ENCODE measurements around the gene SPATA2L.
A peak's percentile ranks its signal among the peaks of the same experiment; 100 is the strongest.

The SPATA2L gene

DNA sequence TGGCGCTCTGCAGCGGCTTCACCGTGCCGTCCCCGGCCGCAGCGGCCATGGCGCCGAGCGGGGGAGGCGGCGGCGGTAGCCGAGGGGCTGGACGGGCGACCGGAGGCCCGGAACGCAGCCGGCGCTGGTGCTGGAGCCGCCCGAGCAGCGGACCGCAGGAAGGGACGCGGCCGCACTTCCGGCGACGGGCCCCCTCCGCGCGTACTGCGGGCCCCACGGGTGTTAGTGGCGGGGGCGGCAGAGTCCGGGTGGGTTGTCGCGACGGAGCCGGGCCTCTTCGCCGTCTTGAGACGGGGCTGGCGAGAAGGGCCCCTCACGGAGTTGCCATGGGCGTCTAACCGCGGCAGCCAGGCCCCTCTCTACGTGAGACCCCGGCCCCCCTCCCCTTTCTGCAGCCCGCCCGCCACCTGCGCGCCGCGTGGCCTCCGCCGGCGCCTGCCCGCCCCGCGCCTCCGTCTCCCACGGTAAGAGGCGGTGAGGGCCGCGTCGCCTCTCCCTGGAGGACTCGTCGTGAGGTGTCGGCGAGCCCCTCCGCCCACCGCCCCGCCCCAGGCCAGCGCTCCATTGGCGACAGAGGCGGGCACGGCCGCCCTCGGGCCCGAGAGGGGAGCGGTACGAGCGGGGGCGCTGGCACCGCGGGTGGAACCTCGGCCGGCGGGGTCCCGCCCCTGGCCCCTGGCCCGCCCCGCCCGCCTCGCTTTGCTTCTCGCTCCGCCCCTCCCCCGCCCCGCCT, 19.5 kb upstream of the SPATA2L start, which contains the start of the genes VPS9D1 and ZNF276:
VPS9D1 (minus strand) TSS at position 86 of the 733 bp plus-strand sequence; CDS start at position 49, 37 bp downstream.
ZNF276 (plus strand) TSS at position 725 of the 733 bp plus-strand sequence. CDS start 104 bp downstream, outside the sequence.
- Histone ChIP-seq H3K79me2 (ENCODE audit: low read length) (peaks cover 26% of the 10 kb centered on the region), H3K27me3 (replicated peaks; ENCODE audit: insufficient read depth, low read length) (no peaks in the 10 kb centered on the region), H3K4me3 (ENCODE audit: low read length) (peak within 1 kb of the TSS; percentile 76), H3K36me3 (replicated peaks; ENCODE audit: insufficient read depth, low read length) (no peaks in the 10 kb centered on the region), H3F3A (ENCODE audit: insufficient read depth, low read length) (peaks cover 15% of the 10 kb centered on the region), H4K20me1 (ENCODE audit: insufficient read depth, low read length) (no peaks in the 10 kb centered on the region), H3K4me1 (ENCODE audit: low read length) (0 out of 2 replicates have a peak, but pooled peaks cover 7% of the 10 kb centered on the region), H2AFZ (ENCODE audit: low read length) (no peak within 1 kb of the TSS), H3K4me2 (ENCODE audit: low read depth, low read length) (peak within 1 kb of the TSS; percentile 92), H3K27ac (ENCODE audit: low read length) (peak within 1 kb of the TSS; percentile 78), H3K9me3 (replicated peaks; ENCODE audit: insufficient read depth, low read length) (no peaks in the 10 kb centered on the region), H3K9ac (ENCODE audit: low read length) (peak within 1 kb of the TSS; percentile 69), H3K9me2 (replicated peaks; ENCODE audit: insufficient read depth, low read length) (no peaks in the 10 kb centered on the region)
- DNase-seq = peak; percentile 70
- TF ChIP-seq EZH2 (optimal IDR thresholded peaks at IDR 0.05; ENCODE audit: low read depth, low read length) (no peak), EZH2phosphoT487 (IDR thresholded peaks at IDR 0.05; ENCODE audit: low read length) (no peak)
- TF ChIP-seq, protein P1, sequence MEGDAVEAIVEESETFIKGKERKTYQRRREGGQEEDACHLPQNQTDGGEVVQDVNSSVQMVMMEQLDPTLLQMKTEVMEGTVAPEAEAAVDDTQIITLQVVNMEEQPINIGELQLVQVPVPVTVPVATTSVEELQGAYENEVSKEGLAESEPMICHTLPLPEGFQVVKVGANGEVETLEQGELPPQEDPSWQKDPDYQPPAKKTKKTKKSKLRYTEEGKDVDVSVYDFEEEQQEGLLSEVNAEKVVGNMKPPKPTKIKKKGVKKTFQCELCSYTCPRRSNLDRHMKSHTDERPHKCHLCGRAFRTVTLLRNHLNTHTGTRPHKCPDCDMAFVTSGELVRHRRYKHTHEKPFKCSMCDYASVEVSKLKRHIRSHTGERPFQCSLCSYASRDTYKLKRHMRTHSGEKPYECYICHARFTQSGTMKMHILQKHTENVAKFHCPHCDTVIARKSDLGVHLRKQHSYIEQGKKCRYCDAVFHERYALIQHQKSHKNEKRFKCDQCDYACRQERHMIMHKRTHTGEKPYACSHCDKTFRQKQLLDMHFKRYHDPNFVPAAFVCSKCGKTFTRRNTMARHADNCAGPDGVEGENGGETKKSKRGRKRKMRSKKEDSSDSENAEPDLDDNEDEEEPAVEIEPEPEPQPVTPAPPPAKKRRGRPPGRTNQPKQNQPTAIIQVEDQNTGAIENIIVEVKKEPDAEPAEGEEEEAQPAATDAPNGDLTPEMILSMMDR (IDR thresholded peaks at IDR 0.05; ENCODE audit: low read length) = no peak

DNA sequence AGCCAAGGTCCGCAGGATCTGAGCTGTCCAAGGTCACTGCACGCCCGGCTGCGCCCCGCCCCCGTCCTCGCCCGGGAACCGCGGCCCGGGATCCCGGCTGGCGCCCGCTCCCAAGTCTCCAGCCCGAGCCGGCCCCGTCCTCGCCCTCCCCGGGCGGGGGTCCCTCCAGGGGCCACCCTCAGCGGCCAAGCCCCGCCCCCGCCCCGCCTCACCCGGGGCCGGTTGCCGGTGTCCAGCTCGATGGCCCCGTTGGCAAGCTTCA, 19.0 kb upstream of the SPATA2L start:
- H3K36me3 ChIP-seq (replicated peaks; ENCODE audit: insufficient read depth, low read length) = no peaks in the 10 kb centered on the region
- no peak for TF ChIP-seq EZH2phosphoT487 (IDR thresholded peaks at IDR 0.05; ENCODE audit: low read length)
- TF ChIP-seq, protein P1 (IDR thresholded peaks at IDR 0.05; ENCODE audit: low read length) = no peak
- TF ChIP-seq EZH2 (optimal IDR thresholded peaks at IDR 0.05; ENCODE audit: low read depth, low read length) = no peak
- H3K9ac ChIP-seq (ENCODE audit: low read length) = peak overlapping the region; percentile 42; the same call in 1 of the 2 replicates
- no peak overlapping the region for H2AFZ ChIP-seq (ENCODE audit: low read length)
- peaks cover 15% of the 10 kb centered on the region for H3F3A ChIP-seq (ENCODE audit: insufficient read depth, low read length)
- DNase-seq = no peak
- H3K4me1 ChIP-seq (ENCODE audit: low read length) = 0 out of 2 replicates have a peak, but pooled peaks cover 7% of the 10 kb centered on the region
- peak overlapping the region; percentile 10; the same call in 1 of the 2 replicates for H3K27ac ChIP-seq (ENCODE audit: low read length)
- no peaks in the 10 kb centered on the region for H3K9me2 ChIP-seq (replicated peaks; ENCODE audit: insufficient read depth, low read length)
- H3K79me2 ChIP-seq (ENCODE audit: low read length) = peaks cover 26% of the 10 kb centered on the region
- peak overlapping the region; percentile 59; the same call in 1 of the 2 replicates for H3K4me2 ChIP-seq (ENCODE audit: low read depth, low read length)
- H3K4me3 ChIP-seq (ENCODE audit: low read length) = peak overlapping the region; percentile 76
- H4K20me1 ChIP-seq (ENCODE audit: insufficient read depth, low read length) = no peaks in the 10 kb centered on the region
- H3K27me3 ChIP-seq (replicated peaks; ENCODE audit: insufficient read depth, low read length) = no peaks in the 10 kb centered on the region
- no peaks in the 10 kb centered on the region for H3K9me3 ChIP-seq (replicated peaks; ENCODE audit: insufficient read depth, low read length)

DNA sequence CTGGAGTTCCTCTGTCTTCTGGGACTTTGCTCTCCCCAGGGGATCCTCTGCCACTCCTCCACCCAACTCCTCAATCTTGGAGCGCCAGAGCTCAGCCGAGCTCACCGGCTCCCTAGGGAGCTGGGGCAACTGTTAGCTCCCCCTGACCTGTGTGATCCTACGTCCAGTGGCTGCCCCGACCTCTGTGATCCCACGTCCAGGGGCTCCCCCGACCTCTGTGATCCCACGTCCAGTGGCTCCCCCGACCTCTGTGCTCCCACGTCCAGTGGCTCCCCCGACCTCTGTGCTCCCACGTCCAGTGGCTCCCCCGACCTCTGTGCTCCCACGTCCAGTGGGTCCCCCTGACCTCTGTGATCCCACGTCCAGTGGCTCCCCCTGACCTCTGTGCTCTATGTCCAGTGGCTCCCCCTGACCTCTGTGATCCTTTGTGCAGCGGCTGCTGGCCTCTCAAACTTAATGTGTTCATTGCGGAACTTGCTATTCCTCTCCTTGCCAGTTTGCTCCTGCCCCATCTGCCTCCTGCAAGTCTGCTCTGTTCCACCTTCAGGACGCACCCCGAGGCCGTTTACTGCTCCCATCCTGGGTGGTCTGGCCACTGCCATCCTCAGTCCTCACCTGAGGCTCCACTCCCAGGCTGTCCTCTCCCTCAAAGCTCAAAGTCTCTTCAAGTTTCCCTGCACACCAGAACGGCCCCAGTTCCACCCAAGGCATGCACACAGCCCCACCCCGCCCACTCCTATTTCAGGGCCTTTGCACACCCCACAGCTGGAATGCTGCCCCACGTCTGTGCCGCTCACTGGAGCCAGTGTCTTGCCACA, 16.4 kb upstream of the SPATA2L start:
- H3K4me1 ChIP-seq (ENCODE audit: low read length) = no peaks in the 10 kb centered on the region
- H3K9me3 ChIP-seq (replicated peaks; ENCODE audit: insufficient read depth, low read length) = no peaks in the 10 kb centered on the region
- no peak overlapping the region for H2AFZ ChIP-seq (ENCODE audit: low read length)
- H3K4me3 ChIP-seq (ENCODE audit: low read length) = no peak overlapping the region
- no peaks in the 10 kb centered on the region for H3K9me2 ChIP-seq (replicated peaks; ENCODE audit: insufficient read depth, low read length)
- H3F3A ChIP-seq (ENCODE audit: insufficient read depth, low read length) = peaks cover 15% of the 10 kb centered on the region
- H4K20me1 ChIP-seq (ENCODE audit: insufficient read depth, low read length) = no peaks in the 10 kb centered on the region
- no peak overlapping the region for H3K27ac ChIP-seq (ENCODE audit: low read length)
- H3K27me3 ChIP-seq (replicated peaks; ENCODE audit: insufficient read depth, low read length) = no peaks in the 10 kb centered on the region
- no peak for DNase-seq
- no peak overlapping the region for H3K9ac ChIP-seq (ENCODE audit: low read length)
- no peak overlapping the region for H3K4me2 ChIP-seq (ENCODE audit: low read depth, low read length)
- H3K79me2 ChIP-seq (ENCODE audit: low read length) = peaks cover 8% of the 10 kb centered on the region
- H3K36me3 ChIP-seq (replicated peaks; ENCODE audit: insufficient read depth, low read length) = no peaks in the 10 kb centered on the region
- TF ChIP-seq, protein P1 (IDR thresholded peaks at IDR 0.05; ENCODE audit: low read length) = no peak
- TF ChIP-seq EZH2phosphoT487 (IDR thresholded peaks at IDR 0.05; ENCODE audit: low read length) = no peak
- TF ChIP-seq EZH2 (optimal IDR thresholded peaks at IDR 0.05; ENCODE audit: low read depth, low read length) = no peak

Data from MM.1S (cell line).